Gastrocnemius medialis (tissue), 4 donors: ENCODE data around the gene POU5F2. TPM values are rescaled to one million over a fixed set of nuclear protein-coding genes. Genes with fewer than 3 reads are reported as not detected.

Experiments
- ATAC-seq, 2 donors: fragments of 150-250 bp; one replicate each; pipeline ENCODE4 v1.9.1; 2016
- DNase-seq, 2 donors: peaks; one replicate each; pipeline ENCODE4 v3.0.0-alpha.2; 2019
- H3K27ac ChIP-seq, 4 donors: fragments of 200-600 bp; sonication (generic); 1 replicate in 1 of 4; 2 replicates in 3 of 4; pipeline ENCODE4 v1.5.1; 2016 to 2018; ENCODE audit warnings: mild to moderate bottlenecking in 2 of 4, moderate library complexity in 1 of 4
- H3K27me3 ChIP-seq, 3 donors: fragments of 200-600 bp; sonication (generic) in 2 of 3; 1 replicate in 1 of 3; 2 replicates in 2 of 3; pipeline versions ENCODE4 v1.5.1 to v1.6.0; 2016 to 2019; ENCODE audit warnings: mild to moderate bottlenecking in 1 of 3, moderate library complexity in 1 of 3
- H3K36me3 ChIP-seq, 2 donors: fragments of 200-600 bp; sonication (generic) in 1 of 2; one replicate each; pipeline ENCODE4 v1.5.1; 2017 to 2018
- H3K4me1 ChIP-seq, 2 donors: fragments of 200-600 bp; sonication (generic) in 1 of 2; one replicate each; pipeline ENCODE4 v1.5.1; 2016 to 2017; ENCODE audit warnings: mild to moderate bottlenecking in 2 of 2
- H3K4me3 ChIP-seq, 4 donors: fragments of 200-600 bp; sonication (generic) in 3 of 4; 1 replicate in 1 of 4; 2 replicates in 3 of 4; pipeline ENCODE4 v1.5.1; 2016 to 2019; ENCODE audit warnings: mild to moderate bottlenecking in 2 of 4
- H3K9me3 ChIP-seq, 3 donors: fragments of 200-600 bp; sonication (generic) in 2 of 3; 1 replicate in 1 of 3; 2 replicates in 2 of 3; pipeline ENCODE4 v1.5.1; 2016 to 2019
- POLR2A ChIP-seq, 2 donors: fragments of 450-650 bp; IDR thresholded peaks; one replicate each; pipeline ENCODE4 v1.6.1; 2017; ENCODE audit warnings: antibody characterized with exemption in 2 of 2, mild to moderate bottlenecking in 2 of 2, moderate library complexity in 2 of 2
- in situ Hi-C, 4 donors: fragments of 200-750 bp; cut with MboI; loops; one replicate each; pipeline versions ENCODE4 v1.15.0 to v1.8.0; 2017; ENCODE audit warnings: low sequenced_read_pairs in 4 of 4
- intact Hi-C: fragments of 100-400 bp; cut with DNase I; formaldehyde crosslinking; loops from one replicate; pipeline ENCODE4 v1.15.1; 2023; ENCODE audit warnings: low total_unique reads
- total RNA-seq, 4 donors: library from RNA; depleted of rRNA; stranded (reverse); fragments of >200 nt; gene quantifications; one replicate each; pipeline versions ENCODE4 v1.1.0 to v1.2.3, GENCODE V29; 2016
- TF ChIP-seq, protein P1 (sequence below), 5 experiments: fragments of 450-650 bp in 3 of 5; fragments of 200-600 bp in 2 of 5; sonication (generic) in 2 of 5; IDR thresholded peaks in 4 of 5; conservative IDR thresholded peaks in 1 of 5; 1 replicate in 4 of 5; 2 replicates in 1 of 5; pipeline ENCODE4 v1.5.1; 2016 to 2019; ENCODE audit warnings: antibody characterized with exemption in 5 of 5, mild to moderate bottlenecking in 3 of 5, moderate library complexity in 3 of 5

The POU5F2 gene
- total RNA-seq, 4 donors from 2014 or later, result 0.02 to 1.8 (median 0.03) TPM

- intact Hi-C loops (no loop called here), in situ Hi-C loops (no loop called here)
- DNase-seq (no peak), ATAC-seq (no peak)
- Histone ChIP-seq H3K27me3 (no peaks in the 10 kb centered on the region), H3K4me3 (no peak overlapping the region), H3K4me1 (no peaks in the 10 kb centered on the region), H3K9me3 (no peaks in the 10 kb centered on the region), H3K36me3 (no peaks in the 10 kb centered on the region), H3K27ac (no peak overlapping the region)
- TF ChIP-seq, protein P1, sequence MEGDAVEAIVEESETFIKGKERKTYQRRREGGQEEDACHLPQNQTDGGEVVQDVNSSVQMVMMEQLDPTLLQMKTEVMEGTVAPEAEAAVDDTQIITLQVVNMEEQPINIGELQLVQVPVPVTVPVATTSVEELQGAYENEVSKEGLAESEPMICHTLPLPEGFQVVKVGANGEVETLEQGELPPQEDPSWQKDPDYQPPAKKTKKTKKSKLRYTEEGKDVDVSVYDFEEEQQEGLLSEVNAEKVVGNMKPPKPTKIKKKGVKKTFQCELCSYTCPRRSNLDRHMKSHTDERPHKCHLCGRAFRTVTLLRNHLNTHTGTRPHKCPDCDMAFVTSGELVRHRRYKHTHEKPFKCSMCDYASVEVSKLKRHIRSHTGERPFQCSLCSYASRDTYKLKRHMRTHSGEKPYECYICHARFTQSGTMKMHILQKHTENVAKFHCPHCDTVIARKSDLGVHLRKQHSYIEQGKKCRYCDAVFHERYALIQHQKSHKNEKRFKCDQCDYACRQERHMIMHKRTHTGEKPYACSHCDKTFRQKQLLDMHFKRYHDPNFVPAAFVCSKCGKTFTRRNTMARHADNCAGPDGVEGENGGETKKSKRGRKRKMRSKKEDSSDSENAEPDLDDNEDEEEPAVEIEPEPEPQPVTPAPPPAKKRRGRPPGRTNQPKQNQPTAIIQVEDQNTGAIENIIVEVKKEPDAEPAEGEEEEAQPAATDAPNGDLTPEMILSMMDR (IDR thresholded peaks at IDR 0.05 in 4 of 5, conservative IDR thresholded peaks at IDR 0.05 in 1 of 5), result no peak
- no peak for TF ChIP-seq POLR2A (IDR thresholded peaks at IDR 0.05)
Measured at GRCh38 chr5:93715761-93716160, 25.6 kb downstream of the POU5F2 start.

GRCh38 chr5:93715327-93715726, 26.1 kb downstream of the POU5F2 start:
- Histone ChIP-seq H3K27ac (no peak overlapping the region), H3K9me3 (no peaks in the 10 kb centered on the region), H3K4me1 (no peaks in the 10 kb centered on the region), H3K4me3 (no peak overlapping the region), H3K36me3 (no peaks in the 10 kb centered on the region), H3K27me3 (no peaks in the 10 kb centered on the region)
- DNase-seq (no peak), ATAC-seq (no peak)
- intact Hi-C loops (no loop called here), in situ Hi-C loops (no loop called here)
- TF ChIP-seq, protein P1 (IDR thresholded peaks at IDR 0.05 in 4 of 5, conservative IDR thresholded peaks at IDR 0.05 in 1 of 5), result no peak
- TF ChIP-seq POLR2A (IDR thresholded peaks at IDR 0.05), result no peak

GRCh38 chr5:93708442-93708841, 33.0 kb downstream of the POU5F2 start:
- Histone ChIP-seq H3K4me1 (no peaks in the 10 kb centered on the region), H3K27ac (no peak overlapping the region), H3K9me3 (no peaks in the 10 kb centered on the region), H3K4me3 (no peak overlapping the region), H3K36me3 (no peaks in the 10 kb centered on the region), H3K27me3 (no peaks in the 10 kb centered on the region)
- in situ Hi-C loops, result no loop called here
- intact Hi-C loops, result no loop called here
- DNase-seq (no peak), ATAC-seq (no peak)
- TF ChIP-seq POLR2A (IDR thresholded peaks at IDR 0.05), result no peak
- TF ChIP-seq, protein P1 (IDR thresholded peaks at IDR 0.05 in 4 of 5, conservative IDR thresholded peaks at IDR 0.05 in 1 of 5), result no peak

DNA sequence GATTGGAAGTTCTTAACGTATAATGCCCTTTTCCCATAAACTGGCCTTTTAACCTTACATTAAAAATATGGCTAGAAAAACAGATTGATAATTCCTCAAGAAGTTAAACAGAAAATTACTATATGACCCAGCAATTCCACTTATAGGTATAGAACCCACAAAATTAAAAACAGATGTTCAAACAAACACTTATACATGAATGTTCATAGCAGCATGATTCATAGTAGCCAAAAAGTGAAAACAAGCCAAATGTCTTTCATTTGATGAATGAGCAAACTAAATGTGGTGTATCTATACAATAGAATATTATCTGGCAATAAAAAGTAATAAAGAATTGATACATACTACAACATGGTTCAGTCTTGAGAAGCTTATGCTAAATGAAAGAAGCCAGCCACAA, 35.5 kb downstream of the POU5F2 start:
- in situ Hi-C loops (no loop called here), intact Hi-C loops (no loop called here)
- H3K9me3 ChIP-seq, result no peaks in the 10 kb centered on the region
- H3K4me3 ChIP-seq, result no peak overlapping the region
- DNase-seq, result no peak
- ATAC-seq, result no peak
- no peaks in the 10 kb centered on the region for H3K27me3 ChIP-seq
- no peaks in the 10 kb centered on the region for H3K4me1 ChIP-seq
- H3K36me3 ChIP-seq, result no peaks in the 10 kb centered on the region
- TF ChIP-seq, protein P1 (IDR thresholded peaks at IDR 0.05 in 4 of 5, conservative IDR thresholded peaks at IDR 0.05 in 1 of 5), result no peak
- no peak for TF ChIP-seq POLR2A (IDR thresholded peaks at IDR 0.05)
- H3K27ac ChIP-seq, result no peak overlapping the region

DNA sequence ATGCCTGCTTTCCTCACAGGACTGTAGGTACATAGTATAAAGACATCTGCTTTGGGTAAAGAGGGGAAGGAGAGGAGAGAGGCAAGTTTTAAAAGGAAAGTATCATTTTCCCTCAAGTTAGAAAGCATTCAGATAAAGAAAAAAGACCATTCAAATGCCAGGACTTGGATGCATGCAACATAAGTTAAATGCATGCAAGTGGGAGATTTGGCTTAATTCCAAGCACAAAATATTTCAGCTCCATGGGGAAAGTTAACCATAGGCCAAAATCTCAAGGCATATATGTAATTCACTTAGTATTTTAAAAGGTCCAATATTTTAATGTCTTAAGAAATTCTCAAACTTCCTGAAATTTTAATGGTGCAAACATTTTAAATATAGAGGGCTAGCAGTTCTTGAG, 36.4 kb downstream of the POU5F2 start:
- TF ChIP-seq, protein P1 (IDR thresholded peaks at IDR 0.05 in 4 of 5, conservative IDR thresholded peaks at IDR 0.05 in 1 of 5), result no peak
- no peaks in the 10 kb centered on the region for H3K9me3 ChIP-seq
- no peak overlapping the region for H3K27ac ChIP-seq
- no peak for ATAC-seq
- H3K36me3 ChIP-seq, result no peaks in the 10 kb centered on the region
- H3K27me3 ChIP-seq, result no peaks in the 10 kb centered on the region
- in situ Hi-C loops (no loop called here), intact Hi-C loops (no loop called here)
- H3K4me1 ChIP-seq, result no peaks in the 10 kb centered on the region
- no peak for DNase-seq
- no peak overlapping the region for H3K4me3 ChIP-seq
